Stimulated activated effector memory CD8-positive, alpha-beta T cell treated with anti-CD3 and anti-CD28 coated beads, Interleukin-12 subunit alpha, Interleukin-12 subunit beta, amount 100 ng/mL, for 72 hours (primary cell): Measurements from ENCODE around the gene MORN1.

Experiments used
- ATAC-seq: fragments of 150-1000 bp; cut with Tn5 transposase; 2 replicates; pipeline ENCODE4 v1.10.0; 2021
- DNase-seq, 2 donors: peaks; one replicate each; pipeline ENCODE4 v3.0.0; 2021 to 2022; ENCODE audit warnings: low spot score in 2 of 2
- H3K27ac Mint-ChIP-seq: one replicate; pipeline ENCODE4 v1.8.0; 2022; ENCODE audit warnings: mild to moderate bottlenecking, mixed read lengths
- H3K36me3 Mint-ChIP-seq: one replicate; pipeline ENCODE4 v1.8.0; 2022; ENCODE audit warnings: mild to moderate bottlenecking, mixed read lengths
- H3K4me1 Mint-ChIP-seq: one replicate; pipeline ENCODE4 v1.8.0; 2022; ENCODE audit warnings: mixed read lengths
- H3K4me3 Mint-ChIP-seq: one replicate; pipeline ENCODE4 v1.8.0; 2022; ENCODE audit warnings: mild to moderate bottlenecking, mixed read lengths
- H3K9me3 Mint-ChIP-seq: one replicate; pipeline ENCODE4 v1.8.0; 2022; ENCODE audit warnings: mixed read lengths

MORN1 gene

DNA sequence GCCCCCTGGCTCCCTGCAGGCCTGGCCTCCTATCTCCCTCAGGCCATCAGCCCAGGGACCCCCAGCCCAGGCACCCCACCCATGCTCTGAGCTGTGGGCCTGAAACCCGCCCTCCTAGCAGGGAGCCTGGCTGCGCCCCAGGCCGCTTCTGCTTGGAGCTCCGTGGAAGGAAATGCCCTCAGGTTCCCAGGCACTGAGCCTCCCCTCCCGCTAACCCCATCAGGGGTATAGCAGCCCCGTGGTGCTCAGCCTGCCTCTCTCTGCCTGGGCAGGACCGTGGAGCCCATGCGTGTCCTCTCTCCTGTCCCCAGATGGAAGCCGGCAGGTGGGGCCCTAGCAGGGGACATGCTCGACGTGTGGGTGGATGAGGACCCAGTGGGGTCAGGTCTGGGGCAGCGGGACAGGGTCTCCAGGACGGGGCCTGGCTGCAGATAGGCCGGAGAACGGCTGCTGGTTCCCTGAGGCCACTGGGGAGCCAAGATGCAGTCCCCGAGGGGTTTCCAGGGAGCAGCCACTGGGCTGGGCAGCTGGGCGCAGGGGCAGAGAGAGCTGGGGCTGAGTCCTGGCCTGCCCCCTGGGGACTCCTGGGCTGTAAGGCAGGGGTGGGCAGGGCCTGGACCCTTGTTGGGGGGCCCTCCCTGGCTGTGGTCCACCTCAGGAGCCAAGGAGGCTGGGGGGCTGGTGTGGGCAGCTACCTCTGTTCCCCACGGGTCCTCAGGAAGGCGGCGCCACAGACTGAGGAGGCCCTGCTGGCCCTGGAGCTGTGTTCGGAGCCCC is 75.5 kb downstream of the MORN1 start:
- Mint-ChIP-seq H3K4me1 (peaks cover 7% of the 10 kb centered on the region), H3K36me3 (peaks cover 19% of the 10 kb centered on the region), H3K4me3 (peak overlapping the region; percentile 55), H3K27ac (peak overlapping the region; percentile 79), H3K9me3 (no peaks in the 10 kb centered on the region)
- DNase-seq (no peak), ATAC-seq (no peak)

DNA sequence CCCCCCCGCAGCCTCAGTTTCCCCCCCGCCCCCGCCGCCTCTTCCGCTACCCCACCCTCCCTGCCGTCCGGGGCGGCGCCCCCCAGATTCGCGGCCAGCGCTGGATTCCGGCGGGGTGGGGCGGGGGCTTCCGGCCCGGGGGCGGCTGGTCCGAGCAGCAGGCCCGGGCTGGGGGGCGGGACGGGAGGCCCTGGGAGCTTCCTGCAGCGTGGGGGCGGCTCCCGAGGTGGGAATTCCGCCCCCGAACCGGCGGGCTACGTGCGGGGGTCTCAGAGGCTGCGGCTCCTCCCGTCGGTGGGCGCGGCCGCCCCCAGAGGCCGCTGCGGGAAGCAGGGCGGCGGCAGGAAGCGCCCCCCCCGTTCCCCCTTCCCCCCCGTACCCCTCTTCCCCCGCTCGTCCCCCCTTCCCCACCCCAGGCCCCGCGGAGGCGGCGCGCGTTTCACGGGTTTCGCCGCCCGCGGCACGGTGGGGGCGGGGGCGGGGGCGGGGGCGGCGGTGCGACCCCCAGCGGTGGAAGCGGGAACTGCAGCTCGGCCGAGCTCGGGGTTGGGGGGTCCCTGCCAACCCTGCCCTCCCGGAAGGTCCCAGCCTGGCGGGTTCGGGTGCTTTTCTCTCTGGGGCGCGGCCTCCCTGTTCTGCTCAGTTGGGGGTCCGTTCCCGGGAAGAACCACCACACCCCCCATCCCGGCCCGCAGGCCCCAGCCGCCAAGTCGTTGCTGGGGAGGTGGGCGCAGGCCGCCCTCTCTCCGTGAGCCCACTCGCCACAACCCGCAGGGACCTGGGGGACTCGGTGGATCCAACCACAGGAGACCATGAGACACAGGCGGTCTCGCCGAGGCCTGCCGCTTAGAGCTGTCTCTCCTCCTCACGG is 76.3 kb downstream of the MORN1 start:
- ATAC-seq (peak; percentile 41), DNase-seq (peak; percentile 64 to 86)
- Mint-ChIP-seq H3K4me1 (peaks cover 7% of the 10 kb centered on the region), H3K4me3 (peak overlapping the region; percentile 55), H3K9me3 (no peaks in the 10 kb centered on the region), H3K36me3 (peaks cover 19% of the 10 kb centered on the region), H3K27ac (peak overlapping the region; percentile 79)

DNA sequence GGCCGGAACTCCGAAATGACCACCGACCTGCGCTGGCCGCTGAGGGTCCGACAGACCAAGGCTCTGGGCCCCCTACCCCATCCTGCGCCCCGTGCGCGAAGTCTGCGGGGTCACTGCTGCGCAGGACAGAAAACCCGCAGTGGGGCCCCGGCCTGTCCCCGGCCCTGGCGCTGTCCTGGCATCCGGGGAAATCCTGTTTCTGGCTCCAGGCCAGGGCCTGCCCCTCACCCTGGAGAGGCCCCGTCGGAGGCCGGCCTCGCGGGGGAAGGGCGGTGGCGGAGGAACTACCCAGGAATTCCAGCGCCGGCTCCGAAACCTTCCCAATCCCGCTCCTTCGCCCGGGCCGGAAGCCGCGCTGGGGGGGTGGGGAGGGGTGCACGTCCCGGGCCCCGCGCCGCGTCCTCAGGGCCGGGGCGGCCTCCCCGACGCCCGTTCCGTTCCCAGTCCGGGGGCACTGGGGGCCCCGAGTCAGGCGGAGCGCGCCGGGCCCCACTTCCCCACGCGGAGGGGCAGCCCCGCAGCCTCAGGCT is 77.0 kb downstream of the MORN1 start:
- peak overlapping the region; percentile 49 for H3K4me3 Mint-ChIP-seq

DNA sequence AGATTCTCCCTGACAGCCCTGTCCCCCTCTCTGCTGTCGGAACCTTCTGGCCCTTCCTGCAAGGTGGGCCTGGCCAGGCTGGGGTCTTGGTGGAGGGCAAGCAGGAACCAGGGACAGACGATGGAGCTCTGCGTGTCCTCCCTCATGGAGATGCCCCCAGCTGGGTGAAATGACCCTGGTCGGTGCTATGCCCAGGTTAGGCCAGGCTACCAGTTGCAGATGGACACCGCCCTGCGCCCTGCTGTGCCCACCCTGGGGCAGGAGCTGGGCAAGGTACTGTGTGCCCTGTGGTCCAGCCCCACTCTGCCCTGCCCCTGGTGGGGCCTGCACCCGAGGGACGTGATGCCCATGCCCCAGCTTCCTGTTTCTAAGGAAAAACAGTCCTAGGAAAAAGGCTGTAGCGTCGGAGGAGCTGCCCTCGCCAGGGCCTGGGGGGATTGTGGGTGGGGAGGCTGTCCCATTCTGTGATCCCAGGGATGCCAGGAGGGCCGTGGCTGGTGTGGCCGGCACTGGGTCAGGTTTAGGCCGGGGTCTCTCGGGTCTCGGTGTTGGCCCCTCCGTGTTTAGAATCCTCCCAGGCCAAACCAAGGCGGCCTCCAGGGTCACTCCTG is 77.6 kb downstream of the MORN1 start:
- peak overlapping the region; percentile 49 for H3K4me3 Mint-ChIP-seq
- no peaks in the 10 kb centered on the region for H3K9me3 Mint-ChIP-seq
- no peak for DNase-seq
- peaks cover 23% of the 10 kb centered on the region for H3K36me3 Mint-ChIP-seq
- peak overlapping the region; percentile 69 for H3K27ac Mint-ChIP-seq
- no peak for ATAC-seq
- H3K4me1 Mint-ChIP-seq = peaks cover 7% of the 10 kb centered on the region

More for the DNA sequence above, 77.0 kb downstream of the MORN1 start:
- peak overlapping the region; percentile 69 for H3K27ac Mint-ChIP-seq
- peak; percentile 3 for ATAC-seq
- DNase-seq = no peak
- H3K4me1 Mint-ChIP-seq = peaks cover 7% of the 10 kb centered on the region
- H3K36me3 Mint-ChIP-seq = peaks cover 19% of the 10 kb centered on the region
- H3K9me3 Mint-ChIP-seq = no peaks in the 10 kb centered on the region

DNA sequence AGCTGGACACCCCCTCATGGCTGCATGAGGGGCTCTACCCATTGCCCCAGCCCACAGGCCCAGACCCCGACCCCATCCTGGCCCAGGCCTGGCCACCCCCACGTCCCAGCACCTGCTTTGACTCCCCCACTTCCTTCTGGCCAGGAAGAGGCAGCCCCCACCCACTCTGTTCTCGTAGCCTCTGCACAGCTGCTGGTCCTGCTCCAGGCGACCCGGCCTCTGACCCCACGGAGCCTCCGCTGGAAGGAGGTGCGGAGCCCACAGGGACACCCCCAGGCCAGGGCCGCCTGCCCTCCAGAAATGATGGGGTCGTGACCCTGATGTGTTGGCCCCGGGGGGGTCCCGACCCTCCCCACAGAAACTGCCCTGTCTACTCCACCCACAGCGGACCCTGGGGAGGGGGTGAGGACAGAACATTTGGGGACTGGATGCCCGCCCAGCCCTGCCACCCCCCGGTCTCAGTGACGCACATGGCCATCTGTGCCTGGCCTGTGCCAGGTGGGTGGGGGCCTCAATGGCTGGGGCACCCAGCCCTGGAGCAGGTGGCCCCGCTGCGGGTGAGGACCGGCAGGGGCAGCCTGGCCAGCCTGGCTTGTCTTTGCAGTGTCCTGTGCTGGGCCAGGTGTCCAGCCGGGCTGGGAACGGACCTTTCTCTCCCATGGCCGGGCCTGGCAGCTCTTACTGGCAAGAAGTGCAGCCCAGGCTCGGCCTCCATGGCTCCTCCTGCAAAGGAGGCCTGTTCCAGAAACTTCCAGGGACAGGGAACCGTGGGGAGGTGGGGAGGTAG is 78.6 kb downstream of the MORN1 start:
- Mint-ChIP-seq H3K4me1 (peaks cover 7% of the 10 kb centered on the region), H3K27ac (peak overlapping the region; percentile 69), H3K9me3 (no peaks in the 10 kb centered on the region), H3K36me3 (peaks cover 33% of the 10 kb centered on the region), H3K4me3 (peak overlapping the region; percentile 49)
- ATAC-seq (no peak), DNase-seq (no peak)

DNA sequence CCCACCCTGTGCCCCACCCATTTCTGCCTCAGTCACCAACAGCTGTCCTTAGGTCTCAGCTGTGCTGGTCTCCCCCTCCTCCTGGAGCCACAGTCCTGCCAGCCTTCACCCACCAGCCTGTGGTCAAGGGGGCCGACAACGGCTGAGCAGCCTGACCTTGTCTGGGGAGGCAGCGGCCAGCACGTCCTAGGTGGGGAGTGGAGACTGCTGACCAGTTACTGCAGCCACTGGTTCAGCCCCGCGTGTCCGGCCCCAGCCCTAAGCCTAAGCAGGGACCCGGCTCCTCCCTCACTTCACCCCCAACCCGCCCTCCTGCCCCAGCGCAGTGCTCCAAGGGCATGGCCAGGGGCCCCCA is 79.2 kb downstream of the MORN1 start:
- DNase-seq = no peak
- no peak overlapping the region for H3K4me3 Mint-ChIP-seq
- H3K27ac Mint-ChIP-seq = peak overlapping the region; percentile 69
- peaks cover 7% of the 10 kb centered on the region for H3K4me1 Mint-ChIP-seq
- H3K36me3 Mint-ChIP-seq = peaks cover 39% of the 10 kb centered on the region
- H3K9me3 Mint-ChIP-seq = no peaks in the 10 kb centered on the region
- no peak for ATAC-seq

DNA sequence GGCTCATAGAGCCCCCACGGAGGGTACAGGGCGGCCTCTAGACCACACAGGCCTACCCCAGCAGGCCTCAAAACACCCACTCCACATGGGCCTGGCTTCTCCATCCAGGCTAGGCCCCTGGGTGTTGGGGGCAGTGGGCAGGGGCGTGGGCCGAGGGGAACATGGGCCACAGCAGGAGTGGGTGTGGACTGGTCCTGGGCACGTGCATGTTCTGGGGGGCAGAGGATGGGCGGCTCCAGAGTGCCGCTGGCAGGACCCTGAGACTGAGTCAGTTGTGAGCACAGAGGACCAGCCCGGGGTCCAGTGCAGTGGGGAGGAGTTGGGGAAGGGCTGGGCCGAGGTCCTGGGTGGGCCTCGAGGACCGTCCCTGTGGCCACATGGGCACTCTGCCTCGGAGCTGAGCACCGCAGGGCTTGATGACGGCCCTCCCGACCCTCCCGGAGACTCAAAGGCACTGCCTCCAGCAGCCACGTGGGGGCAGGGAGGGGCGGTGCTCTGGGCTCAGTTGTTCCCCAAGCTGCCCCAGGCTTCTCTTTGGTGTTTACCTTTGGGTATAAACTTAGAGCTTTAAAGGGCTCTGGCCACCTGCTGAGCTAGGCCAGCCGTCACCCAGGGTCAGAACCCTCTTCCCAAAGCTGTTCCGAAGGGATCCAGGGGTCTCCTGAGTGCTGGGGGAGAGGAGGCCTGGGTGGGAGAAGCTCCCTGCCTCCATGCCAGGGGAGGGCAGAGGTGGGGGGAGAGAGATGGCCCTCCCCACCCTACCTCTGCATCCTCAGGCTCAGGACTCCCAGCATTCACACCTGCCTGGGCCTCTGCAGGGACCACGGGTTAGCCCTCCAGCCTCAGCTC is 79.9 kb downstream of the MORN1 start:
- Mint-ChIP-seq H3K4me3 (no peak overlapping the region), H3K27ac (peak overlapping the region; percentile 79), H3K4me1 (peaks cover 7% of the 10 kb centered on the region), H3K36me3 (peaks cover 45% of the 10 kb centered on the region), H3K9me3 (no peaks in the 10 kb centered on the region)
- DNase-seq (peak in 1 of 2 donors; percentile 42), ATAC-seq (peak; percentile 67)

DNA sequence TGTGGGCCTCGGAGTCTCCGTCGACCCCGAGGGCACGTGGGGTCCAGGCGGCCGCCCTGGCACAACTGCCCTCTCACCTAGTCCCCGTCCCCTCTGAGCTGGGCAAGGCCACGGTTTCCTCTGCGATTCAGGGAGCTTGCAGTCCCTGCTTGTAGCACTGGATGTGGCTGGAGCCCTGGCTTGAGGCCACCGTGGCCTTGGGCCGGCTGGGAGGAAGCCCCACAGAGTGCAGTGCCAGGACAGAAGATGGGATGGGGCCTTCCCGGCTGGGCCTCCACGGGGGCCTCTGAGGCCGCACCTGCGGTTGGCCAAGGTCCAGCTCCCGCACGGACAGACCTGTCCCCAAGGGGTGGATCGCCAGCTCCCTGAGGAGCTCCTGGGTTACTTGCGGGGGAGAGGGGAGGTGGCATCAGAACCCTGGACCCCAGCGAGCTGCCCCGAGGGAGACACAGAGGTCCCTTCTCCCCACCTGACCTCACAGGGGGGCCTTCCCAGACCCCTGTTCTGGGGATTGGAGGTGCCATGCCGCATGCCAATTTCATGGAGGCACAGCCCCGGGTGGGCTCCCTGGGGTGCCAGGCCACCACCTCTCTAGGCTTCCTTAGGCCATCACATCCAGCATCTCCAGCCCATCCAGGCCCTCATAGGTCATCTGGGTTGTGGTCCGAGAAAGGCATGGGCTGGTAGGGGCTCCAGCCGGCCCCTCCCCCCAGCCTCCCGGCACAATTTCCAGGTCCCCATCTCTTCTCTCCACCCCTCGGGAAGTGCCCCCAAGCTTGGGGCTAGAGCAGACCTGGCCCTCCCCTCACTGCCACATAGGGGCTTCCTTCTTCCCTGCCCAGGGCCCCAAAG is 80.8 kb downstream of the MORN1 start:
- DNase-seq (no peak), ATAC-seq (no peak)
- Mint-ChIP-seq H3K4me3 (no peak overlapping the region), H3K4me1 (peaks cover 7% of the 10 kb centered on the region), H3K9me3 (no peaks in the 10 kb centered on the region), H3K27ac (peak overlapping the region; percentile 79), H3K36me3 (peaks cover 45% of the 10 kb centered on the region)

DNA sequence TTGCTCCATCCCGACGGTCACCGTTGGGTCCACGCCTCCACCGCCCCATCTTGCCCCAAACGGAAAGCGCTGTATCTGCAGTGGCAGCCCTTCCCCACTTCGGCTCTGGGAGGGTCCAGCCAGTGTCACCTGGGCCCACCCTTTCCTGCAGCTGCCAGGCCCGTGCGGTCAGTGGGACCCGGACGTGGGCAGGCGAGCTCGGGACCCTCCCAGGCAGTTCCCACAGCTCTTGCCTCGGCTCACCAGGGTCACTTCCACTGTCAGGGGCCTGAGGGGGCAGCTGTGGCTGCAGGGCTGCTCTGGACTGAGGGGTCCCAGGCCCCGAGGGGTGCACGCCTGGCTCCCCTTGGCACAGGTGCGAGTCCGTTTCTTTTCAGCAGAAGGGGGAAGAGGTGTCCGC is 82.5 kb downstream of the MORN1 start:
- no peak for ATAC-seq
- no peaks in the 10 kb centered on the region for H3K9me3 Mint-ChIP-seq
- H3K4me1 Mint-ChIP-seq = peaks cover 11% of the 10 kb centered on the region
- peaks cover 60% of the 10 kb centered on the region for H3K36me3 Mint-ChIP-seq
- H3K27ac Mint-ChIP-seq = no peak overlapping the region
- no peak for DNase-seq
- no peak overlapping the region for H3K4me3 Mint-ChIP-seq

DNA sequence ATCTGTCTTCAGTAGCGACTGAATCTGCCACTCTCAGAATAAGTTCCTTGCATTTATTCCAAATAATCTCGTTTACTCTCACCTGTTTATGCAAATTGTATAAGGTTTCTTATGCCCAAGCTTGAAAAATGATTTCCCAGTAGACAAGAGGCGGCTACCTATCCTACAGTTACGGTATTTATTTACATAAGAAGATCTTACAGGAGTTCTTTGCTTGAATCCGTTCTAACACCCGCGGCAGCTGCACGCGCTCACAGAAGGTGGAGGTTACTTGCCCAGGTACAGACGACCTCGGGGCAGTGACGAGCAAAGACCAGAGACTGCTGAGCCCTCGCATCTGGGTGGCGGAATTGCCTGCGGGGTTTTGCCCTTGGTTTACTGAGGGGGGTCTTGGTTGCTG is 83.4 kb downstream of the MORN1 start:
- peaks cover 4% of the 10 kb centered on the region for H3K4me1 Mint-ChIP-seq
- no peak overlapping the region for H3K27ac Mint-ChIP-seq
- ATAC-seq = no peak
- DNase-seq = no peak
- peaks cover 64% of the 10 kb centered on the region for H3K36me3 Mint-ChIP-seq
- no peaks in the 10 kb centered on the region for H3K9me3 Mint-ChIP-seq
- H3K4me3 Mint-ChIP-seq = no peak overlapping the region

DNA sequence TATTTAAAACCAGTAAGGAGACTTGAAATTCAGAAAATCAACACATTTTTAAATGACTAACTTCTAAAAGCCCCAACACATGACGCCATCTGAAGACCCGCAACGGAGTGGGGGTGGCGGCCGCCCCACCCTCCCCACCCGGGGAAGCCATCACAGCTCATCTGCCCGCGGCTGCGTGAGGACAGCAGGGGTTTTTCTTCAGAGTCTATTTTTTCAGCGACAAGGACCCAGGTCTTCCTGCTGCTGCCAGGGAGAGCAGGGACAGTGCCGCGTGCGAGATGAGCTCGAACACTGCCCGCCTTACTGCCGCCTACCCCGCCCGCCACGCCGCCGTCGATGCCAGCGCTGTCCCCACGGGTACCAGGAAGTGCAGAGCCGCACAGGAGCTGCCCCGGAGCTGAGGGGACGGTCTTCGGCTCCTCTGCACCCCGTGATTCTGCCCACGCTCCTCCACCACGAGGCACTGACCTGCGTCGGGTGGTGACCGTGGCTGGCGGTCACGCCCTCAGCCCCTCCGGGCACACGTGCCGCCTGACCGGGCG is 84.2 kb downstream of the MORN1 start:
- DNase-seq (no peak), ATAC-seq (no peak)
- Mint-ChIP-seq H3K36me3 (peaks cover 63% of the 10 kb centered on the region), H3K4me3 (no peak overlapping the region), H3K4me1 (peaks cover 4% of the 10 kb centered on the region), H3K9me3 (no peaks in the 10 kb centered on the region), H3K27ac (no peak overlapping the region)

DNA sequence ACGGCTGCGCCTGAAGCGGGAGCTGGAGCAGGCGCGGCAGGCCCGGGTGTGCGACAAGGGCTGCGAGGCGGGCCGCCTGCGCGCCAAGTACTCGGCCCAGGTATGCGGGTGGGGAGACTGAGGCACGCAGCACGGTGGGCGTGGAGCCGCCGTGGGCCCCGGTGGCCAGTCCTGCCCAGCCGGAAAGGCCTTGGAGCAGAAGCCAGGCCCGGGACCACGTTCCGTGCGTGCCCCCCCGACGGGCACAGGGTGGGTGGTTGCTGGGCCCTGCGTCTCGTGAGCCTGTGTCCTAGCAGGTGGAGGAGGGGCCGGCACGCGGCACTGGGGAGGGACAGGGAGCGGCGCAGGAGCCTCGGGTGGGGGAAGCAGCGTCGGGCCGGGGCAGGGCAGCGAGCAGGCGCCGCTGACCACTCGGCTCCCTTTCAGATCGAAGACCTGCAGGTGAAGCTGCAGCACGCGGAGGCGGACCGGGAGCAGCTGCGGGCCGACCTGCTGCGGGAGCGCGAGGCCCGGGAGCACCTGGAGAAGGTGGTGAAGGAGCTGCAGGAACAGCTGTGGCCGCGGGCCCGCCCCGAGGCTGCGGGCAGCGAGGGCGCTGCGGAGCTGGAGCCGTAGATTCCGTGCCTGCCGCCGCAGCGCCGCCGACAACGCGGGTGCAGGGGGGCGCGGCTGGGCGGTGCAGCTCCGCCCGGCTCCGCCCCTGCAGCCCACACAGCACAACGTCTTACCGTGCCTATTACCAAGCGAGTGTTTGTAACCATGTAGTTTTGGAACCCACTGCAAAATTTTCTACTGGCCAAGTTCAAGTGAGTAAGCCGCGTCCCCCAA is 85.0 kb downstream of the MORN1 start:
- Mint-ChIP-seq H3K27ac (no peak overlapping the region), H3K9me3 (no peaks in the 10 kb centered on the region), H3K4me3 (no peak overlapping the region), H3K36me3 (peaks cover 67% of the 10 kb centered on the region), H3K4me1 (peaks cover 9% of the 10 kb centered on the region)
- DNase-seq (no peak), ATAC-seq (no peak)
